Activated naive CD4-positive, alpha-beta T cell treated with anti-CD3 and anti-CD28 coated beads, Interleukin-2, amount 10 ng/mL, durations not matched to agents 7 days and 5 days (primary cell): ENCODE results near the gene RYR1.
A peak's percentile ranks its signal among the peaks of the same experiment; 100 is the strongest.

Source experiments
- CTCF ChIA-PET: fragments of 350-600 bp; sonication (Branson Sonifier 250); formaldehyde crosslinking; loops from one replicate; lab custom pipeline; 2021; ENCODE audit warnings: antibody characterized with exemption; lab: Charles Lee
- DNase-seq: peaks from one replicate; pipeline ENCODE4 v3.0.0-alpha.2; 2020
- H3K27ac Mint-ChIP-seq: one replicate; pipeline ENCODE4 v1.8.0; 2021; ENCODE audit warnings: mild to moderate bottlenecking, moderate library complexity, mixed read lengths
- H3K27me3 Mint-ChIP-seq: one replicate; pipeline ENCODE4 v1.8.0; 2021; ENCODE audit warnings: mild to moderate bottlenecking, mixed read lengths
- H3K36me3 Mint-ChIP-seq: one replicate; pipeline ENCODE4 v1.8.0; 2021; ENCODE audit warnings: mixed read lengths
- H3K4me1 Mint-ChIP-seq: one replicate; pipeline ENCODE4 v1.8.0; 2021; ENCODE audit warnings: mixed read lengths
- H3K4me3 Mint-ChIP-seq: one replicate; pipeline ENCODE4 v1.8.0; 2021; ENCODE audit warnings: mild to moderate bottlenecking, moderate library complexity, mixed read lengths
- H3K9me3 Mint-ChIP-seq: one replicate; pipeline ENCODE4 v1.8.0; 2021; ENCODE audit warnings: mixed read lengths

Gene RYR1

GRCh38 chr19:38535212-38535611 is 101.7 kb downstream of the RYR1 start:
- DNase-seq = no peak
- H3K27ac Mint-ChIP-seq = no peak overlapping the region
- H3K9me3 Mint-ChIP-seq = peaks cover 30% of the 10 kb centered on the region
- no peak overlapping the region for H3K4me3 Mint-ChIP-seq
- H3K27me3 Mint-ChIP-seq = peaks cover 36% of the 10 kb centered on the region
- H3K36me3 Mint-ChIP-seq = peaks cover 23% of the 10 kb centered on the region
- CTCF ChIA-PET = interaction anchor here (1.0 kb wide), 1 partner anchor 9 kb away, joined by 3 read pairs; no protein-coding TSS in a partner anchor
- peaks cover 43% of the 10 kb centered on the region for H3K4me1 Mint-ChIP-seq

- no peak for DNase-seq
- CTCF ChIA-PET = interaction anchor here (3.0 kb wide), 1 partner anchor 22 kb away, joined by 12 read pairs; no protein-coding TSS in a partner anchor
- peaks cover 18% of the 10 kb centered on the region for H3K27me3 Mint-ChIP-seq
- peaks cover 23% of the 10 kb centered on the region for H3K36me3 Mint-ChIP-seq
- H3K4me3 Mint-ChIP-seq = no peak overlapping the region
- H3K27ac Mint-ChIP-seq = peak overlapping the region; percentile 99
- H3K4me1 Mint-ChIP-seq = peaks cover 49% of the 10 kb centered on the region
- H3K9me3 Mint-ChIP-seq = peaks cover 35% of the 10 kb centered on the region
Observed at GRCh38 chr19:38537071-38537936, 103.8 kb downstream of the RYR1 start.

GRCh38 chr19:38538386-38538785 is 104.9 kb downstream of the RYR1 start:
- CTCF ChIA-PET = interaction anchor here (3.0 kb wide), 1 partner anchor 23 kb away, joined by 12 read pairs; no protein-coding TSS in a partner anchor
- peaks cover 23% of the 10 kb centered on the region for H3K36me3 Mint-ChIP-seq

GRCh38 chr19:38538793-38539528 is 105.5 kb downstream of the RYR1 start:
- H3K27ac Mint-ChIP-seq = peak overlapping the region; percentile 99
- peaks cover 23% of the 10 kb centered on the region for H3K36me3 Mint-ChIP-seq
- H3K9me3 Mint-ChIP-seq = peaks cover 35% of the 10 kb centered on the region
- H3K27me3 Mint-ChIP-seq = peaks cover 13% of the 10 kb centered on the region
- peak overlapping the region; percentile 63 for H3K4me3 Mint-ChIP-seq
- CTCF ChIA-PET = interaction anchor here (3.0 kb wide), 1 partner anchor 23 kb away, joined by 12 read pairs; no protein-coding TSS in a partner anchor
- H3K4me1 Mint-ChIP-seq = peaks cover 57% of the 10 kb centered on the region
- DNase-seq = peak; percentile 53

More at GRCh38 chr19:38538386-38538785, 104.9 kb downstream of the RYR1 start:
- peak overlapping the region; percentile 63 for H3K4me3 Mint-ChIP-seq
- H3K27ac Mint-ChIP-seq = peak overlapping the region; percentile 99
- H3K27me3 Mint-ChIP-seq = peaks cover 13% of the 10 kb centered on the region
- DNase-seq = no peak
- H3K9me3 Mint-ChIP-seq = peaks cover 35% of the 10 kb centered on the region
- H3K4me1 Mint-ChIP-seq = peaks cover 53% of the 10 kb centered on the region

- H3K9me3 Mint-ChIP-seq = peaks cover 29% of the 10 kb centered on the region
- H3K4me3 Mint-ChIP-seq = peak overlapping the region; percentile 63
- no peak for DNase-seq
- peak overlapping the region; percentile 99 for H3K27ac Mint-ChIP-seq
- peaks cover 8% of the 10 kb centered on the region for H3K27me3 Mint-ChIP-seq
- peaks cover 62% of the 10 kb centered on the region for H3K4me1 Mint-ChIP-seq
- peaks cover 20% of the 10 kb centered on the region for H3K36me3 Mint-ChIP-seq
- CTCF ChIA-PET = interaction anchor here (3.0 kb wide), 1 partner anchor 24 kb away, joined by 12 read pairs; no protein-coding TSS in a partner anchor
Observed at GRCh38 chr19:38539751-38540150, 106.3 kb downstream of the RYR1 start.

- CTCF ChIA-PET = interaction anchor here (1.0 kb wide), 1 partner anchor 93 kb away, joined by 3 read pairs; no protein-coding TSS in a partner anchor
- peaks cover 10% of the 10 kb centered on the region for H3K9me3 Mint-ChIP-seq
- H3K4me1 Mint-ChIP-seq = peaks cover 60% of the 10 kb centered on the region
- H3K27ac Mint-ChIP-seq = no peak overlapping the region
- H3K36me3 Mint-ChIP-seq = peaks cover 9% of the 10 kb centered on the region
- DNase-seq = no peak
- H3K4me3 Mint-ChIP-seq = no peak overlapping the region
- H3K27me3 Mint-ChIP-seq = no peaks in the 10 kb centered on the region
Observed at GRCh38 chr19:38542040-38542439, 108.5 kb downstream of the RYR1 start.

- DNase-seq = no peak
- peaks cover 6% of the 10 kb centered on the region for H3K27me3 Mint-ChIP-seq
- H3K9me3 Mint-ChIP-seq = peaks cover 7% of the 10 kb centered on the region
- peaks cover 5% of the 10 kb centered on the region for H3K36me3 Mint-ChIP-seq
- peaks cover 46% of the 10 kb centered on the region for H3K4me1 Mint-ChIP-seq
- no peak overlapping the region for H3K4me3 Mint-ChIP-seq
- H3K27ac Mint-ChIP-seq = no peak overlapping the region
- CTCF ChIA-PET = interaction anchor here (1.0 to 2.6 kb wide), 7 partner anchors 8 to 387 kb away, joined by 3 to 21 read pairs (median 12); partner anchors contain the start of genes MRPS12 and SARS2
Observed at GRCh38 chr19:38543286-38543806, 109.9 kb downstream of the RYR1 start.

GRCh38 chr19:38543807-38544568 is 110.5 kb downstream of the RYR1 start:
- Mint-ChIP-seq H3K36me3 (peaks cover 2% of the 10 kb centered on the region), H3K9me3 (peaks cover 7% of the 10 kb centered on the region), H3K4me1 (peaks cover 40% of the 10 kb centered on the region), H3K27me3 (peaks cover 6% of the 10 kb centered on the region), H3K4me3 (peak overlapping the region; percentile 16), H3K27ac (peak overlapping the region; percentile 77)
- DNase-seq = peak; percentile 42
- CTCF ChIA-PET = interaction anchor here (0.9 to 2.6 kb wide), 9 partner anchors 9 to 386 kb away, joined by 3 to 21 read pairs (median 8); partner anchors contain the start of genes MRPS12, NFKBIB, SARS2 and SIRT2

- H3K27me3 Mint-ChIP-seq = peaks cover 6% of the 10 kb centered on the region
- CTCF ChIA-PET = interaction anchor here (0.6 to 2.6 kb wide), 12 partner anchors 9 to 386 kb away, joined by 3 to 21 read pairs (median 5); partner anchors contain the start of genes EIF3K, MRPS12, NFKBIB and SARS2
- no peak overlapping the region for H3K4me3 Mint-ChIP-seq
- peaks cover 2% of the 10 kb centered on the region for H3K36me3 Mint-ChIP-seq
- H3K4me1 Mint-ChIP-seq = peaks cover 32% of the 10 kb centered on the region
- peaks cover 7% of the 10 kb centered on the region for H3K9me3 Mint-ChIP-seq
- no peak for DNase-seq
- peak overlapping the region; percentile 77 for H3K27ac Mint-ChIP-seq
Observed at GRCh38 chr19:38544569-38545315, 111.3 kb downstream of the RYR1 start.

GRCh38 chr19:38545596-38545995 is 112.1 kb downstream of the RYR1 start:
- H3K9me3 Mint-ChIP-seq = peaks cover 5% of the 10 kb centered on the region
- H3K27ac Mint-ChIP-seq = no peak overlapping the region
- peaks cover 2% of the 10 kb centered on the region for H3K36me3 Mint-ChIP-seq
- peaks cover 29% of the 10 kb centered on the region for H3K4me1 Mint-ChIP-seq
- DNase-seq = no peak
- no peak overlapping the region for H3K4me3 Mint-ChIP-seq
- CTCF ChIA-PET = interaction anchor here (0.6 to 2.6 kb wide), 8 partner anchors 8 to 354 kb away, joined by 3 to 21 read pairs (median 10); partner anchors contain the start of genes NFKBIB and SIRT2
- peaks cover 6% of the 10 kb centered on the region for H3K27me3 Mint-ChIP-seq

- peaks cover 13% of the 10 kb centered on the region for H3K27me3 Mint-ChIP-seq
- no peak overlapping the region for H3K4me3 Mint-ChIP-seq
- CTCF ChIA-PET = interaction anchor here (1.0 kb wide), 2 partner anchors 71 to 92 kb away, joined by 3 to 4 read pairs; partner anchors contain the start of genes EIF3K and MAP4K1
- H3K9me3 Mint-ChIP-seq = no peaks in the 10 kb centered on the region
- DNase-seq = no peak
- peaks cover 29% of the 10 kb centered on the region for H3K4me1 Mint-ChIP-seq
- peaks cover 2% of the 10 kb centered on the region for H3K36me3 Mint-ChIP-seq
- H3K27ac Mint-ChIP-seq = no peak overlapping the region
Observed at GRCh38 chr19:38547421-38547820, 113.9 kb downstream of the RYR1 start.

GRCh38 chr19:38549061-38549460 is 115.6 kb downstream of the RYR1 start:
- Mint-ChIP-seq H3K4me1 (peaks cover 24% of the 10 kb centered on the region), H3K27me3 (peaks cover 13% of the 10 kb centered on the region), H3K36me3 (peaks cover 2% of the 10 kb centered on the region), H3K27ac (no peak overlapping the region), H3K4me3 (no peak overlapping the region), H3K9me3 (no peaks in the 10 kb centered on the region)
- no peak for DNase-seq
- CTCF ChIA-PET = no interaction called here
